Esophagus muscularis mucosa (tissue), 4 donors: Measurements from ENCODE around the gene MCUR1. TPM values are rescaled to one million over a fixed set of nuclear protein-coding genes. Genes with fewer than 3 reads are reported as not detected.

Experiments used
- DNase-seq: peaks from one replicate; pipeline ENCODE4 v3.0.0-alpha.2; 2017; ENCODE audit errors: extremely low spot score
- H3K27ac ChIP-seq, 4 donors: fragments of 200-600 bp; sonication (generic); replicated peaks in 1 of 4; 1 replicate in 3 of 4; 2 replicates in 1 of 4; pipeline ENCODE4 v1.5.1; 2016 to 2019; ENCODE audit warnings: mild to moderate bottlenecking in 1 of 4
- H3K27me3 ChIP-seq, 4 donors: fragments of 200-600 bp; sonication (generic); one replicate each; pipeline versions ENCODE4 v1.5.1 to v1.6.0; 2016 to 2019
- H3K36me3 ChIP-seq, 4 donors: fragments of 200-600 bp; sonication (generic); one replicate each; pipeline ENCODE4 v1.5.1; 2016 to 2019
- H3K4me1 ChIP-seq, 4 donors: fragments of 200-600 bp; sonication (generic); one replicate each; pipeline ENCODE4 v1.5.1; 2016 to 2019
- H3K4me3 ChIP-seq, 4 donors: fragments of 200-600 bp; sonication (generic); 1 replicate in 2 of 4; 2 replicates in 2 of 4; pipeline ENCODE4 v1.5.1; 2016 to 2019; ENCODE audit warnings: mild to moderate bottlenecking in 4 of 4, moderate library complexity in 1 of 4
- H3K9me3 ChIP-seq, 4 donors: fragments of 200-600 bp; sonication (generic); 1 replicate in 3 of 4; 2 replicates in 1 of 4; pipeline ENCODE4 v1.5.1; 2016 to 2019
- EP300 ChIP-seq: sonication (generic); formaldehyde crosslinking; IDR thresholded peaks from one replicate; pipeline ENCODE4 v1.6.1; 2017; ENCODE audit warnings: antibody characterized with exemption
- POLR2A ChIP-seq: fragments of 450-650 bp; IDR thresholded peaks from one replicate; pipeline ENCODE4 v1.6.1; 2017; ENCODE audit warnings: antibody characterized with exemption, moderate library complexity, mild to moderate bottlenecking, low read depth
- POLR2AphosphoS5 ChIP-seq, 2 donors: sonication (generic); formaldehyde crosslinking; IDR thresholded peaks; one replicate each; pipeline ENCODE4 v1.6.1; 2017; ENCODE audit warnings: antibody characterized with exemption in 2 of 2
- WGBS: methylation state at CpG from one replicate; pipeline ENCODE4 v1.1.5; 2018; 5-methylcytosine and 5-hydroxymethylcytosine counted together
- intact Hi-C: fragments of 100-400 bp; cut with DNase I; formaldehyde crosslinking; loops from one replicate; pipeline ENCODE4 v1.15.1; 2023
- total RNA-seq, 4 donors: library from RNA; depleted of rRNA; stranded (reverse); fragments of >200 nt; gene quantifications; one replicate each; pipeline versions ENCODE4 v1.1.0 to v1.2.1, GENCODE V29; 2016
- TF ChIP-seq, protein P1 (sequence below), 3 experiments: fragments of 200-600 bp in 2 of 3; fragments of 450-650 bp in 1 of 3; sonication (generic) in 2 of 3; IDR thresholded peaks; one replicate each; pipeline ENCODE4 v1.5.1; 2017 to 2019; ENCODE audit warnings: antibody characterized with exemption in 3 of 3, mild to moderate bottlenecking in 2 of 3, moderate library complexity in 1 of 3

Gene MCUR1
- total RNA-seq, 4 donors from 2014 or later: 7.8 to 19.1 (median 17.9) TPM

DNA sequence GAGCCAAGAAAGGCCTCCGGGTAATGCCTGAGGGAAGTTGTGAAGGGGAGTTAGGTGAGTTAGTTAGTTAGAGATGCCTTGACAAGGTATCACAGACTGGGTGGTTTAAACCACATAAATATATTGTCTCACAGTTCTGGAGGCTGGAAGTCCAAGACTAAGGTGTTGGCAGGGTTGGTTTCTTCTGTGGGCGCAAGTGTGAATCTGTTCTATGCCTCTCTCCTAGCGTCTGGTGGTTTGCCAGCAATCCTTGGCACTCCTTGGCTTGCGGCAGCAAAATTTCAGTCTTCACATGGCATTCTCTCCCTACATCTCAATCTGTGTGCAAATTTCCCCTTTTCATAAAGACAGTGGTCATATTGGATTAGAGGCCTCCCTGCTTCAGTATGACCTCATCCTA, 73.0 kb downstream of the MCUR1 start:
- Histone ChIP-seq H3K4me1 (no peaks in the 10 kb centered on the region), H3K27me3 (no peaks in the 10 kb centered on the region), H3K27ac (no peak overlapping the region), H3K9me3 (no peaks in the 10 kb centered on the region), H3K36me3 (no peaks in the 10 kb centered on the region), H3K4me3 (no peak overlapping the region)
- no peak for DNase-seq
- TF ChIP-seq, protein P1, sequence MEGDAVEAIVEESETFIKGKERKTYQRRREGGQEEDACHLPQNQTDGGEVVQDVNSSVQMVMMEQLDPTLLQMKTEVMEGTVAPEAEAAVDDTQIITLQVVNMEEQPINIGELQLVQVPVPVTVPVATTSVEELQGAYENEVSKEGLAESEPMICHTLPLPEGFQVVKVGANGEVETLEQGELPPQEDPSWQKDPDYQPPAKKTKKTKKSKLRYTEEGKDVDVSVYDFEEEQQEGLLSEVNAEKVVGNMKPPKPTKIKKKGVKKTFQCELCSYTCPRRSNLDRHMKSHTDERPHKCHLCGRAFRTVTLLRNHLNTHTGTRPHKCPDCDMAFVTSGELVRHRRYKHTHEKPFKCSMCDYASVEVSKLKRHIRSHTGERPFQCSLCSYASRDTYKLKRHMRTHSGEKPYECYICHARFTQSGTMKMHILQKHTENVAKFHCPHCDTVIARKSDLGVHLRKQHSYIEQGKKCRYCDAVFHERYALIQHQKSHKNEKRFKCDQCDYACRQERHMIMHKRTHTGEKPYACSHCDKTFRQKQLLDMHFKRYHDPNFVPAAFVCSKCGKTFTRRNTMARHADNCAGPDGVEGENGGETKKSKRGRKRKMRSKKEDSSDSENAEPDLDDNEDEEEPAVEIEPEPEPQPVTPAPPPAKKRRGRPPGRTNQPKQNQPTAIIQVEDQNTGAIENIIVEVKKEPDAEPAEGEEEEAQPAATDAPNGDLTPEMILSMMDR (IDR thresholded peaks at IDR 0.05): no peak
- TF ChIP-seq EP300: no peak
- TF ChIP-seq POLR2A: no peak
- no peak for TF ChIP-seq POLR2AphosphoS5 (IDR thresholded peaks at IDR 0.05)
- 92% methylated on average over 4 of the region's 4 CpGs for WGBS
- intact Hi-C loops: no loop called here

Other genes starting within 250 kb of the MCUR1 start
- gene SIRT5, start 240.0 kb downstream of the MCUR1 start, total RNA-seq: 10 to 100 TPM in 3 of 4 donors, 1 to 10 TPM in 1; 7.8 to 14.5 (median 12.6) TPM
- gene NOL7, start 199.2 kb downstream of the MCUR1 start, total RNA-seq: 10 to 100 TPM; 67.3 to 97.2 (median 74.8) TPM
- gene RANBP9, start 102.7 kb downstream of the MCUR1 start, total RNA-seq: 10 to 100 TPM; 29.3 to 57.1 (median 42.4) TPM
- under 1 TPM in 3 of 4 donors, not detected in 1; 0.40 to 0.50 (median 0.45) TPM for gene RNF182, start 110.4 kb upstream of the MCUR1 start, total RNA-seq